HEK293 (cell line): ENCODE results near the gene MDH1B.

Source experiments
- BCL11B ChIP-seq: fragments of 450-650 bp; formaldehyde crosslinking; IDR thresholded peaks from 2 replicates; pipeline ENCODE4 v1.5.1; 2016; ENCODE audit warnings: low read depth, missing biosample characterization, missing genetic modification characterization
- CTCF ChIP-seq: fragments of 450-650 bp; formaldehyde crosslinking; IDR thresholded peaks from 2 replicates; pipeline ENCODE4 v1.5.1; 2016; ENCODE audit warnings: missing biosample characterization, missing genetic modification characterization
- ZBTB10 ChIP-seq: fragments of 450-650 bp; formaldehyde crosslinking; IDR thresholded peaks from 2 replicates; pipeline ENCODE4 v1.5.1; 2016; ENCODE audit warnings: missing biosample characterization, missing genetic modification characterization
- ZNF529 ChIP-seq: fragments of 450-650 bp; formaldehyde crosslinking; IDR thresholded peaks from 2 replicates; pipeline ENCODE4 v1.5.1; 2017; ENCODE audit warnings: missing genetic modification characterization, missing biosample characterization; ENCODE audit not compliant: insufficient replicate concordance
- ZNF560 ChIP-seq: fragments of 450-650 bp; formaldehyde crosslinking; IDR thresholded peaks from 2 replicates; pipeline ENCODE4 v1.5.1; 2017; ENCODE audit warnings: missing biosample characterization, missing genetic modification characterization, borderline replicate concordance
- ZNF660 ChIP-seq: fragments of 450-650 bp; IDR thresholded peaks from 2 replicates; pipeline ENCODE4 v1.5.1; 2018; ENCODE audit warnings: missing biosample characterization, mild to moderate bottlenecking, missing genetic modification characterization
- ZNF785 ChIP-seq: fragments of 450-650 bp; formaldehyde crosslinking; IDR thresholded peaks from 2 replicates; pipeline ENCODE4 v1.5.1; 2016; ENCODE audit warnings: missing biosample characterization, missing genetic modification characterization
- ZNF837 ChIP-seq: fragments of 450-650 bp; formaldehyde crosslinking; IDR thresholded peaks from 2 replicates; pipeline ENCODE4 v1.5.1; 2016; ENCODE audit warnings: missing biosample characterization, missing genetic modification characterization
- ZSCAN30 ChIP-seq: fragments of 450-650 bp; IDR thresholded peaks from 2 replicates; pipeline ENCODE4 v1.5.1; 2018; ENCODE audit warnings: missing biosample characterization, mild to moderate bottlenecking, missing genetic modification characterization, moderate library complexity

GRCh38 chr2:206792645-206793044 is 27.5 kb upstream of the MDH1B start:
- no peak for TF ChIP-seq BCL11B (tag by site-specific recombination)
- no peak for TF ChIP-seq ZSCAN30 (tag by site-specific recombination)
- no peak for TF ChIP-seq ZNF660
- no peak for TF ChIP-seq ZNF560
- no peak for TF ChIP-seq ZBTB10 (tag by site-specific recombination)
- TF ChIP-seq CTCF (tag by site-specific recombination) = no peak
- no peak for TF ChIP-seq ZNF529 (tag by site-specific recombination)
- TF ChIP-seq ZNF837 = no peak
- no peak for TF ChIP-seq ZNF785
